HepG2 (cell line): ENCODE results near the gene MED12. TPM values are rescaled to one million over a fixed set of nuclear protein-coding genes. Genes with fewer than 3 reads are reported as not detected.
A peak's percentile ranks its signal among the peaks of the same experiment; 100 is the strongest.

Experiments
- ATAC-seq: fragments of 200-7000 bp; cut with Tn5 transposase; 3 replicates; pipeline ENCODE4 v1.9.1; 2020; ENCODE audit warnings: mild to moderate bottlenecking, moderate library complexity
- BruUV-seq: library from RNA; stranded (reverse); fragments of 400-500 nt; replicated peaks from 2 replicates; lab custom pipeline; 2021; lab: Mats Ljungman, UMichigan
- CTCF ChIA-PET: fragments of 300-600 bp; formaldehyde crosslinking; extraction: SDS; loops from one replicate; lab custom pipeline; 2021; ENCODE audit warnings: low total read pairs, inconsistent platforms, low intra/inter-chr PET ratio; lab: Yijun Ruan, JAX
- POLR2A ChIA-PET: fragments of 350-600 bp; sonication (Branson Sonifier 250); formaldehyde crosslinking; loops from one replicate; lab custom pipeline; 2020; ENCODE audit warnings: antibody characterized with exemption, inconsistent platforms; lab: Yijun Ruan, JAX
- DNase-seq: peaks from one replicate; pipeline ENCODE4 v3.0.0-alpha.2; 2015; ENCODE audit warnings: low spot score
- FAIRE-seq: peaks from 3 replicates; lab custom pipeline; 2011; peaks lifted over from hg19 to GRCh38; lab: Jason Lieb, UNC
- H2AFZ ChIP-seq: one replicate; pipeline ENCODE4 v1.6.1; 2011; ENCODE audit warnings: low read length, inconsistent platforms
- H3K27ac ChIP-seq: fragments of 300-600 bp; 3 replicates; pipeline ENCODE4 v1.8.0; 2011; ENCODE audit warnings: mixed run types, mild to moderate bottlenecking, mixed read lengths, low read length, inconsistent platforms; ENCODE audit not compliant: insufficient read depth; ENCODE audit errors: extremely low read length
- H3K27me3 ChIP-seq, 2 experiments: fragments of 200-600 bp in 1 of 2; 2 replicates in 1 of 2; 3 replicates in 1 of 2; pipeline versions ENCODE4 v1.6.0 to v1.8.0; 2011; ENCODE audit warnings: low read length in 2 of 2, mild to moderate bottlenecking in 2 of 2, moderate library complexity in 2 of 2, inconsistent platforms in 1 of 2; ENCODE audit not compliant: insufficient read depth in 2 of 2, control insufficient read depth in 1 of 2
- H3K36me3 ChIP-seq, 2 experiments: fragments of 200-600 bp in 1 of 2; replicated peaks in 1 of 2; 2 replicates in 1 of 2; 3 replicates in 1 of 2; pipeline versions ENCODE4 v1.5.1 to v1.8.0; 2011; ENCODE audit warnings: low read length in 2 of 2, inconsistent platforms in 1 of 2; ENCODE audit not compliant: insufficient read depth in 2 of 2, control insufficient read depth in 1 of 2
- H3K4me1 ChIP-seq: 2 replicates; pipeline ENCODE4 v1.5.1; 2012; ENCODE audit warnings: low read length, inconsistent platforms; ENCODE audit not compliant: insufficient read depth
- H3K4me2 ChIP-seq: 2 replicates; pipeline ENCODE4 v1.6.0; 2011; ENCODE audit warnings: low read depth, low read length, inconsistent platforms
- H3K4me3 ChIP-seq, 3 experiments: fragments of 200-600 bp in 1 of 3; sonication (generic), shearing (Covaris generic) in 1 of 3; replicated peaks in 1 of 3; 2 replicates each; pipeline ENCODE4 v1.5.1; 2011 to 2016; ENCODE audit warnings: low read length in 3 of 3, inconsistent platforms in 2 of 3, low read depth in 2 of 3, mild to moderate bottlenecking in 2 of 3, control low read depth in 1 of 3, mixed read lengths in 1 of 3; ENCODE audit not compliant: insufficient read depth in 1 of 3
- H3K79me2 ChIP-seq: one replicate; pipeline ENCODE4 v1.6.1; 2011; ENCODE audit warnings: low read length, inconsistent platforms; ENCODE audit not compliant: insufficient read depth
- H3K9ac ChIP-seq: 2 replicates; pipeline ENCODE4 v1.6.0; 2011; ENCODE audit warnings: mild to moderate bottlenecking, low read depth, low read length, inconsistent platforms; ENCODE audit not compliant: insufficient read depth
- H3K9me3 ChIP-seq: 2 replicates; pipeline ENCODE4 v1.5.1; 2012; ENCODE audit warnings: mild to moderate bottlenecking, low read length
- H4K20me1 ChIP-seq: 2 replicates; pipeline ENCODE4 v1.6.0; 2011; ENCODE audit warnings: inconsistent platforms, mild to moderate bottlenecking, low read length, moderate library complexity; ENCODE audit not compliant: insufficient read depth
- BRF2 ChIP-seq: sonication (generic); formaldehyde crosslinking; IDR thresholded peaks from 2 replicates; pipeline ENCODE4 v1.8.1; 2022; ENCODE audit warnings: mild to moderate bottlenecking, missing genetic modification reagents
- EHMT2 ChIP-seq: fragments of 200-600 bp; sonication (generic); IDR thresholded peaks from 2 replicates; pipeline ENCODE4 v1.7.0; 2017; ENCODE audit warnings: antibody characterized with exemption, low read depth, low read length, borderline replicate concordance
- FOXA3 ChIP-seq: IDR thresholded peaks from 2 replicates; pipeline ENCODE4 v1.6.1; 2016; ENCODE audit warnings: missing genetic modification reagents, missing compliant biosample characterization
- GPBP1L1 ChIP-seq: sonication (generic); formaldehyde crosslinking; IDR thresholded peaks from 2 replicates; pipeline ENCODE4 v1.5.0; 2020; ENCODE audit warnings: mild to moderate bottlenecking, missing genetic modification reagents
- HCFC1 ChIP-seq: fragments of 150-350 bp; IDR thresholded peaks from 2 replicates; pipeline ENCODE4 v1.6.1; 2014; ENCODE audit warnings: low read depth, low read length
- HMG20A ChIP-seq: IDR thresholded peaks from 2 replicates; pipeline ENCODE4 v1.6.1; 2016; ENCODE audit warnings: borderline replicate concordance
- HOXA7 ChIP-seq: sonication (generic); formaldehyde crosslinking; IDR thresholded peaks from 2 replicates; pipeline ENCODE4 v1.8.1; 2022; ENCODE audit warnings: mild to moderate bottlenecking, missing genetic modification reagents, moderate library complexity
- IRF2 ChIP-seq: IDR thresholded peaks from 2 replicates; pipeline ENCODE4 v1.6.1; 2018; ENCODE audit warnings: missing genetic modification reagents, missing compliant biosample characterization
- KMT2B ChIP-seq: IDR thresholded peaks from 2 replicates; pipeline ENCODE4 v1.6.1; 2016; ENCODE audit warnings: missing genetic modification reagents, missing compliant biosample characterization
- NFAT5 ChIP-seq: sonication (generic); formaldehyde crosslinking; IDR thresholded peaks from 2 replicates; pipeline ENCODE4 v1.4.0; 2020; ENCODE audit warnings: missing genetic modification reagents
- SETDB1 ChIP-seq: sonication (generic); formaldehyde crosslinking; IDR thresholded peaks from 2 replicates; pipeline ENCODE4 v1.5.1; 2020; ENCODE audit warnings: missing genetic modification reagents, mild to moderate bottlenecking, borderline replicate concordance
- SNAPC2 ChIP-seq: sonication (generic); formaldehyde crosslinking; IDR thresholded peaks from 2 replicates; pipeline ENCODE4 v1.8.1; 2022; ENCODE audit warnings: mild to moderate bottlenecking, missing genetic modification reagents
- SRSF9 ChIP-seq: fragments of 200-400 bp; formaldehyde crosslinking; IDR thresholded peaks from 2 replicates; pipeline ENCODE4 v1.6.1; 2018; ENCODE audit warnings: borderline replicate concordance, mild to moderate bottlenecking, low read depth, low read length; ENCODE audit not compliant: insufficient read depth, poor library complexity, severe bottlenecking
- SUZ12 ChIP-seq: fragments of 150-350 bp; IDR thresholded peaks from 2 replicates; pipeline ENCODE4 v1.6.1; 2014; ENCODE audit warnings: low read depth, low read length
- ZC3H4 ChIP-seq: sonication (generic); formaldehyde crosslinking; IDR thresholded peaks from 2 replicates; pipeline ENCODE4 v1.4.0; 2020; ENCODE audit warnings: missing genetic modification reagents, borderline replicate concordance
- ZNF224 ChIP-seq: sonication (generic); formaldehyde crosslinking; IDR thresholded peaks from 2 replicates; pipeline ENCODE4 v1.5.0; 2020; ENCODE audit warnings: mild to moderate bottlenecking, missing genetic modification reagents
- ZNF510 ChIP-seq: sonication (generic); formaldehyde crosslinking; IDR thresholded peaks from 2 replicates; pipeline ENCODE4 v1.4.0; 2020; ENCODE audit warnings: low read depth, mild to moderate bottlenecking, missing genetic modification reagents
- ZNF749 ChIP-seq: sonication (generic); formaldehyde crosslinking; IDR thresholded peaks from 2 replicates; pipeline ENCODE4 v1.8.0; 2022; ENCODE audit warnings: mild to moderate bottlenecking, missing genetic modification reagents, moderate library complexity, borderline replicate concordance
- WGBS: methylation state at CpG from one replicate; pipeline ENCODE4 v1.1.6; 2017; ENCODE audit warnings: low lambda C conversion rate; 5-methylcytosine and 5-hydroxymethylcytosine counted together
- in situ Hi-C: cut with HindIII; loops from 2 replicates; pipeline ENCODE4 v1.10.0; 2017; ENCODE audit warnings: low pct_unique_long_range_greater_than_20kb; ENCODE audit not compliant: extremely low pct_ligation_motif_present
- intact Hi-C: fragments of 100-400 bp; cut with micrococcal nuclease; formaldehyde crosslinking; loops from one replicate; pipeline ENCODE4 v1.10.0; 2022; ENCODE audit not compliant: unreplicated experiment
- polyA plus RNA-seq, 8 experiments: library from polyadenylated mRNA; depleted of rRNA in 3 of 8; stranded (reverse) in 7 of 8; unstranded in 1 of 8; fragments of >200 nt; fragmentation: Illumina TruSeq in 4 of 8; extraction: Trizol in 4 of 8; gene quantifications; 2 replicates each; pipeline versions ENCODE4 v1.2.1 to v1.2.3, GENCODE V29; 2011 to 2016; ENCODE audit warnings: low read depth in 4 of 8, missing spikeins in 1 of 8, mixed read lengths in 1 of 8; ENCODE audit not compliant: insufficient read depth in 1 of 8
- total RNA-seq, 5 experiments: library from RNA; depleted of rRNA; stranded (reverse); fragments of >200 nt; fragmentation: Illumina TruSeq; extraction: Trizol; gene quantifications; 2 replicates each; pipeline ENCODE4 v1.2.3, GENCODE V29; 2016; ENCODE audit warnings: low read depth in 1 of 5

Gene MED12
- total and polyA plus RNA-seq, 2 of the 13 experiments (the other 11 are each of a cell fraction or from before 2014, with no cell fraction given): 9.4 to 15.0 TPM

DNA sequence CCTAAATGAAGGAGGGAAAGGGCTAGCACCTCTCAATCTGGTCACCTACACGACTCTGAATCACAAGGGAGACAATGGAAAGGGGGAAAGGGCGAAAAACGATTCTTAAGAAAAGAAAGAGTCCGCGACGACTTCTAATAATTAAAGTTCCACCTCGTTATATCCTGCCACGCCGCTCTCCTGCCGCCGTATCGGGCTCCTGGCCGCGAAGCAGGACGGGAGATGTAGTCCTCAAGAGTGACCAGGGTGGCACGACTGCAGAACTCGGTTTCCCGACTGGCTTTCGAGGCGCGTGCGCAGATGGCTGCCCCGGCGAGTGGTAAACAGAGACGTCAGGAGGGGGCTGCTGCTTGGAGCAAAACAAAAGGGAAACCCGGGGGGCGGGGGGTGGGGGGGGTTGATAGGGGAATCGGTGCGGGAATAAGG, 22.8 kb upstream of the MED12 start, which contains the start of gene FOXO4:
FOXO4 (plus strand) TSS at position 297 of the 426 bp plus-strand sequence. CDS start 678 bp downstream, outside the sequence.
- H3K4me3 ChIP-seq: peak within 1 kb of the TSS; percentile 66 to 75 (median 73)
- no peaks in the 10 kb centered on the region for H3K79me2 ChIP-seq
- no peaks in the 10 kb centered on the region for H4K20me1 ChIP-seq
- WGBS: 2% methylated on average over 20 of the region's 29 CpGs
- H3K9ac ChIP-seq: peak within 1 kb of the TSS; percentile 66
- POLR2A ChIA-PET: interaction anchor here (1.4 kb wide), 1 partner anchor 23 kb away, joined by 6 read pairs; the partner anchor contains the start of gene MED12
- no peaks in the 10 kb centered on the region; a peak in 1 of 5 replicates for H3K27me3 ChIP-seq
- BruUV-seq: no TSS peak
- H3K4me1 ChIP-seq: peaks cover 29% of the 10 kb centered on the region
- H3K9me3 ChIP-seq: no peaks in the 10 kb centered on the region
- no peaks in the 10 kb centered on the region for H3K36me3 ChIP-seq
- FAIRE-seq (peak; percentile 80), DNase-seq (peak; percentile 75), ATAC-seq (peak; percentile 93)
- intact Hi-C loops: loop anchor here (5.0 kb wide), 1 partner anchor 87 kb away; no protein-coding TSS in a partner anchor
- CTCF ChIA-PET: no interaction called here
- peak within 1 kb of the TSS; percentile 78 for H2AFZ ChIP-seq
- peak within 1 kb of the TSS; percentile 83 for H3K4me2 ChIP-seq
- H3K27ac ChIP-seq: peak within 1 kb of the TSS; percentile 45
- in situ Hi-C loops: no loop called here
- TF ChIP-seq SRSF9 (no peak), GPBP1L1 (CRISPR knock-in tag) (no peak), HCFC1 (peak; percentile 79), FOXA3 (CRISPR knock-in tag) (peak; percentile 18; the same call in 1 of the 2 replicates), HMG20A (no peak), NFAT5 (CRISPR knock-in tag) (no peak), ZNF510 (no peak), IRF2 (CRISPR knock-in tag) (0 out of 2 replicates have a peak, but pooled peaks have one; percentile 23), SNAPC2 (no peak), EHMT2 (no peak), HOXA7 (CRISPR knock-in tag) (no peak), ZNF749 (CRISPR knock-in tag) (no peak), BRF2 (CRISPR knock-in tag) (no peak), KMT2B (peak; percentile 10; the same call in 1 of the 2 replicates), SETDB1 (CRISPR knock-in tag) (no peak), ZC3H4 (CRISPR knock-in tag) (no peak), SUZ12 (peak; percentile 52; the same call in 1 of the 2 replicates), ZNF224 (CRISPR knock-in tag) (no peak)
